ENCODE results near the gene MAD1L1. TPM values are rescaled to one million over a fixed set of nuclear protein-coding genes. Genes with fewer than 3 reads are reported as not detected.

The MAD1L1 gene
- total and polyA plus RNA-seq, 11 donors = 11.1 to 29.7 (median 20.9) TPM

DNA sequence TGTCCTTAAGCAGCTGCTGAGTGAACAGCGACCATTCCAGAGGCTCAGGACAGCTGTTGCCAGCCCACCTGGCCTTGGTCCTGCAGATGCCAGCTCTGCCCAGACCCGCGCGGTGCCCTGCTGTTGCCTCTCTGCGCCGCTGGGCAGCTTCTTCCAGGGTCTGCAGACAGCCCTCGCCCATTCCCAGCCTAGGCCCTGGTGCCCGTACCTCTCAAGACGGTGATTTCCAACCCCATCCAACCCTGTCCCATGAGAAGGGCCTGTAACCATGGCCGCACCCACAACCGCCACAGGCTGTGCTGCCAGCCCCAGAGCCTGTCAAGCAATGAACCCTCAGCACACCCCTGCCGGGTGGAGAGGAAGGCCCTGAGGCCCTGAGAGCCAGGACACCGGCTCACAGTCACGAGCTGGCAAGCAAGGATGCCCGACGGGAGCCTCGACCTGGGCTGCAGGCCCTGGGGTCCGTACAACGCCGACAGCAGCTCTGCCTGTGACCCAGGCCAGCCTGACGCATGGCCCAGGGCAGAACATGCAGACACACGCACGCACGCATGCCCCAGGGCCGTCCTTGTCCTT lies 231.9 kb downstream of the MAD1L1 start:
- Histone ChIP-seq H3K4me3 (no peak overlapping the region), H3K36me3 (peaks cover 0 to 6% (median 0%) of the 10 kb centered on the region in 9 donors), H3K27ac (no peak overlapping the region), H3K27me3 (no peaks in the 10 kb centered on the region), H3K9me3 (no peaks in the 10 kb centered on the region), H3K4me1 (no peaks in the 10 kb centered on the region)
- DNase-seq (peak in 3 of 5 donors; percentile 15 to 34 (median 16)), ATAC-seq (no peak)
- WGBS, 4 donors = 87 to 97% (median 94%) methylated on average over 10 to 25 of the region's 25 CpGs
- intact Hi-C loops (cut with DNase I) = no loop called here
- no peak for TF ChIP-seq POLR2A (IDR thresholded peaks at IDR 0.05)
- TF ChIP-seq, protein P1, sequence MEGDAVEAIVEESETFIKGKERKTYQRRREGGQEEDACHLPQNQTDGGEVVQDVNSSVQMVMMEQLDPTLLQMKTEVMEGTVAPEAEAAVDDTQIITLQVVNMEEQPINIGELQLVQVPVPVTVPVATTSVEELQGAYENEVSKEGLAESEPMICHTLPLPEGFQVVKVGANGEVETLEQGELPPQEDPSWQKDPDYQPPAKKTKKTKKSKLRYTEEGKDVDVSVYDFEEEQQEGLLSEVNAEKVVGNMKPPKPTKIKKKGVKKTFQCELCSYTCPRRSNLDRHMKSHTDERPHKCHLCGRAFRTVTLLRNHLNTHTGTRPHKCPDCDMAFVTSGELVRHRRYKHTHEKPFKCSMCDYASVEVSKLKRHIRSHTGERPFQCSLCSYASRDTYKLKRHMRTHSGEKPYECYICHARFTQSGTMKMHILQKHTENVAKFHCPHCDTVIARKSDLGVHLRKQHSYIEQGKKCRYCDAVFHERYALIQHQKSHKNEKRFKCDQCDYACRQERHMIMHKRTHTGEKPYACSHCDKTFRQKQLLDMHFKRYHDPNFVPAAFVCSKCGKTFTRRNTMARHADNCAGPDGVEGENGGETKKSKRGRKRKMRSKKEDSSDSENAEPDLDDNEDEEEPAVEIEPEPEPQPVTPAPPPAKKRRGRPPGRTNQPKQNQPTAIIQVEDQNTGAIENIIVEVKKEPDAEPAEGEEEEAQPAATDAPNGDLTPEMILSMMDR (IDR thresholded peaks at IDR 0.05) = no peak

DNA sequence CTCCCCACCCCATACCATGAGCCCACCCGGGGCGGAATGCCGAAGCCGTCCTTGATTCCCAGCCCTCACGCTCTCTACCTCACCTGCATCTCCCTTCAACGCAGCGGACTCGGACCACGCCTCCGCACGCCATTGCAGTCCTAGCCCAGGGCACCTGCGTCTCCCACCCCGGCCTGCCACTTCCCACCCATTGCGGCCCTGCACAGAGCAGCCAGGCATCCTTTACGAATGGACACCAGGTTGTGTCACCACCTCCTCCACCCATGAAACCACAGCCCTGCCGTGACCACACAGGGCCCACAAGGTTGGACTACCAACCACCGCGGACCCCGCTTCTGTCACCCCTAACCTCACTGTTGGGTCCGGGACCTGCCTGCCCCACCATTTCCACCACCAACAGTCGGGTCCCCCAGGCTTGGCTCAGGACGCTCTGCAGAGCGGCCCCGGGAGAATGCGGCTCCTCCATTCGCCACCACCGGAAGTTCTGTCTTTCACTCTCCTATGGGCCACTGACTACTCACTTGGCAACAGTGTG lies 232.5 kb downstream of the MAD1L1 start:
- Histone ChIP-seq H3K4me3 (no peak overlapping the region), H3K27ac (no peak overlapping the region), H3K27me3 (no peaks in the 10 kb centered on the region), H3K9me3 (no peaks in the 10 kb centered on the region), H3K4me1 (no peaks in the 10 kb centered on the region), H3K36me3 (peaks cover 0 to 6% (median 0%) of the 10 kb centered on the region in 9 donors)
- intact Hi-C loops (cut with DNase I) = no loop called here
- TF ChIP-seq, protein P1 (IDR thresholded peaks at IDR 0.05) = no peak
- TF ChIP-seq POLR2A (IDR thresholded peaks at IDR 0.05) = no peak
- WGBS, 4 donors = 97 to 99% (median 97%) methylated on average over 24 to 27 of the region's 27 CpGs
- DNase-seq (peak in 3 of 5 donors; percentile 15 to 48 (median 20)), ATAC-seq (no peak)

DNA sequence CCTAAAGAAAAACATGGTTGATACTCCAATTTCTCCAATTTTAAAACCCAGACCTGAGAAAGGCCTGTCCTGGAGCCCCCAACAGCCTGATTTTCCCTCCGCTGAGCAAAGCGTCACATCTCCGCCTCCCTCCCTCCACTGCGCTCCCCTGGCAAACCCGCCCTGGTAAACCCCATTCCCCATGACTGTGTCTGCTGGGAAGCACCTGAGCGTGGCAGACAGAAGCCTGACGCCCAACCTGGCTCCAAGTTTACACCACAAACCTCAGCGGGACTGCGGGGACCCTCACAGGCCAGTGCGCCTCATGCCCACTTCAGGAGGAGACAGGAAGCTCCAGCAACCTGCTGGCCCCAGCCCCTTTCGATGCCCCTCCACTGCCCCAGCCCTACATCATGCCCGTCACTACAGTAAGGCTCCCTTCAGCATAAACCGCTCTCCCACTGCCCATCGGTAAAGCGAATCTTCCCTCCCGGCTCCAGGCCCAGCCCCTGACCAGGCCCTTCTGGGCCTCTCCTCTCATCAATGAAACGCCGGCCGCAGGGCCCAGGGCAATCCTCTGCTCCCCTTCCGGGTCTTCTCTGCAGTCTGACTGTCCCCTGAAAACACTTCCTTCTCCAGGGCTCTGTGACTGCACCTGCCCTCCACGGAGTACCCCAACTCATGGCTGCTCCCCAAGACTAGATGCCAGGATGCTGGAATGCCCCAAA lies 233.3 kb downstream of the MAD1L1 start:
- WGBS, 4 donors = 95 to 97% (median 96%) methylated on average over 21 of the region's 21 CpGs
- ATAC-seq = no peak
- H3K27me3 ChIP-seq = no peaks in the 10 kb centered on the region
- peaks cover 0 to 4% (median 0%) of the 10 kb centered on the region in 9 donors for H3K36me3 ChIP-seq
- H3K4me3 ChIP-seq = no peak overlapping the region
- intact Hi-C loops (cut with DNase I) = no loop called here
- TF ChIP-seq, protein P1 (IDR thresholded peaks at IDR 0.05) = no peak
- TF ChIP-seq POLR2A (IDR thresholded peaks at IDR 0.05) = no peak
- peak in 3 of 5 donors; percentile 14 to 33 (median 20) for DNase-seq
- no peaks in the 10 kb centered on the region for H3K4me1 ChIP-seq
- no peak overlapping the region for H3K27ac ChIP-seq
- no peaks in the 10 kb centered on the region for H3K9me3 ChIP-seq

DNA sequence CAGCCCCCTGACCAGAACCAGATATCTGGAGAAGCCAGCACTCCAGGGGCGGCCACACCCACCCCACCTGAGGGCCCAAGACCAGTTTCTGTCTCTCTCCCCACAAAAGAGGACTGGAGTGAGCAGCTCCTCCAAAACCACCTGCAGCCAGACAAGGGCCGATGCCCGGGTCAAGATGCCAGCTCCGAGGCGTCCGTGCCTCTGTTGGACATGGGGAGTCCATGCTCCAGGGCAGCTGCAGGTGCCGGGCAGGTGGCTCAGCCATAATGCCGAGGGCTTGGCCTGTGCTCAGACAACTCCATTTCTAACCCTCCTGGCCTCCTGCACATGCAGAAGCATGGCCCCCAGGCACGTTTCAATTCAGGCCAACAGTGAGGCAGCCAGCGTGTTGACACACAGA lies 234.6 kb downstream of the MAD1L1 start:
- peak in 2 of 5 donors; percentile 20 to 58 for DNase-seq
- 88 to 100% (median 95%) methylated on average over 1 to 10 of the region's 10 CpGs for WGBS, 4 donors
- Histone ChIP-seq H3K27me3 (no peaks in the 10 kb centered on the region), H3K4me3 (no peak overlapping the region), H3K9me3 (no peaks in the 10 kb centered on the region), H3K27ac (no peak overlapping the region), H3K36me3 (no peaks in the 10 kb centered on the region), H3K4me1 (peaks cover 0 to 6% (median 2%) of the 10 kb centered on the region in 12 donors)
- ATAC-seq = no peak
- intact Hi-C loops (cut with DNase I) = no loop called here
- TF ChIP-seq, protein P1 (IDR thresholded peaks at IDR 0.05) = no peak
- TF ChIP-seq POLR2A (IDR thresholded peaks at IDR 0.05) = no peak
